HepG2 (cell line): ENCODE results near the gene ABI2. TPM values are rescaled to one million over a fixed set of nuclear protein-coding genes. Genes with fewer than 3 reads are reported as not detected.

Experiments used
- ATAC-seq: fragments of 200-7000 bp; cut with Tn5 transposase; 3 replicates; pipeline ENCODE4 v1.9.1; 2020; ENCODE audit warnings: mild to moderate bottlenecking, moderate library complexity
- BruUV-seq: library from RNA; stranded (reverse); fragments of 400-500 nt; replicated peaks from 2 replicates; lab custom pipeline; 2021; lab: Mats Ljungman, UMichigan
- CTCF ChIA-PET: fragments of 300-600 bp; formaldehyde crosslinking; extraction: SDS; loops from one replicate; lab custom pipeline; 2021; ENCODE audit warnings: low total read pairs, inconsistent platforms, low intra/inter-chr PET ratio; lab: Yijun Ruan, JAX
- POLR2A ChIA-PET: fragments of 350-600 bp; sonication (Branson Sonifier 250); formaldehyde crosslinking; loops from one replicate; lab custom pipeline; 2020; ENCODE audit warnings: antibody characterized with exemption, inconsistent platforms; lab: Yijun Ruan, JAX
- DNase-seq: peaks from one replicate; pipeline ENCODE4 v3.0.0-alpha.2; 2015; ENCODE audit warnings: low spot score
- FAIRE-seq: peaks from 3 replicates; lab custom pipeline; 2011; peaks lifted over from hg19 to GRCh38; lab: Jason Lieb, UNC
- H2AFZ ChIP-seq: one replicate; pipeline ENCODE4 v1.6.1; 2011; ENCODE audit warnings: low read length, inconsistent platforms
- H3K27ac ChIP-seq: fragments of 300-600 bp; 3 replicates; pipeline ENCODE4 v1.8.0; 2011; ENCODE audit warnings: mixed run types, mild to moderate bottlenecking, mixed read lengths, low read length, inconsistent platforms; ENCODE audit not compliant: insufficient read depth; ENCODE audit errors: extremely low read length
- H3K27me3 ChIP-seq, 2 experiments: fragments of 200-600 bp in 1 of 2; 2 replicates in 1 of 2; 3 replicates in 1 of 2; pipeline versions ENCODE4 v1.6.0 to v1.8.0; 2011; ENCODE audit warnings: low read length in 2 of 2, mild to moderate bottlenecking in 2 of 2, moderate library complexity in 2 of 2, inconsistent platforms in 1 of 2; ENCODE audit not compliant: insufficient read depth in 2 of 2, control insufficient read depth in 1 of 2
- H3K36me3 ChIP-seq, 2 experiments: fragments of 200-600 bp in 1 of 2; replicated peaks in 1 of 2; 2 replicates in 1 of 2; 3 replicates in 1 of 2; pipeline versions ENCODE4 v1.5.1 to v1.8.0; 2011; ENCODE audit warnings: low read length in 2 of 2, inconsistent platforms in 1 of 2; ENCODE audit not compliant: insufficient read depth in 2 of 2, control insufficient read depth in 1 of 2
- H3K4me1 ChIP-seq: 2 replicates; pipeline ENCODE4 v1.5.1; 2012; ENCODE audit warnings: low read length, inconsistent platforms; ENCODE audit not compliant: insufficient read depth
- H3K4me2 ChIP-seq: 2 replicates; pipeline ENCODE4 v1.6.0; 2011; ENCODE audit warnings: low read depth, low read length, inconsistent platforms
- H3K4me3 ChIP-seq, 3 experiments: fragments of 200-600 bp in 1 of 3; sonication (generic), shearing (Covaris generic) in 1 of 3; replicated peaks in 1 of 3; 2 replicates each; pipeline ENCODE4 v1.5.1; 2011 to 2016; ENCODE audit warnings: low read length in 3 of 3, inconsistent platforms in 2 of 3, low read depth in 2 of 3, mild to moderate bottlenecking in 2 of 3, control low read depth in 1 of 3, mixed read lengths in 1 of 3; ENCODE audit not compliant: insufficient read depth in 1 of 3
- H3K79me2 ChIP-seq: one replicate; pipeline ENCODE4 v1.6.1; 2011; ENCODE audit warnings: low read length, inconsistent platforms; ENCODE audit not compliant: insufficient read depth
- H3K9ac ChIP-seq: 2 replicates; pipeline ENCODE4 v1.6.0; 2011; ENCODE audit warnings: mild to moderate bottlenecking, low read depth, low read length, inconsistent platforms; ENCODE audit not compliant: insufficient read depth
- H3K9me3 ChIP-seq: 2 replicates; pipeline ENCODE4 v1.5.1; 2012; ENCODE audit warnings: mild to moderate bottlenecking, low read length
- H4K20me1 ChIP-seq: 2 replicates; pipeline ENCODE4 v1.6.0; 2011; ENCODE audit warnings: inconsistent platforms, mild to moderate bottlenecking, low read length, moderate library complexity; ENCODE audit not compliant: insufficient read depth
- CBFB ChIP-seq: sonication (generic); formaldehyde crosslinking; IDR thresholded peaks from 2 replicates; pipeline ENCODE4 v1.4.0; 2020; ENCODE audit warnings: missing genetic modification reagents
- CSRNP2 ChIP-seq: sonication (generic); formaldehyde crosslinking; conservative IDR thresholded peaks from 2 replicates; pipeline ENCODE4 v1.8.0; 2022; ENCODE audit warnings: low read depth, missing genetic modification reagents
- DRAP1 ChIP-seq: IDR thresholded peaks from 2 replicates; pipeline ENCODE4 v1.6.1; 2016; ENCODE audit warnings: missing genetic modification reagents, missing compliant biosample characterization
- HNRNPL ChIP-seq: fragments of 200-400 bp; formaldehyde crosslinking; IDR thresholded peaks from 2 replicates; pipeline ENCODE4 v1.6.1; 2017; ENCODE audit warnings: mild to moderate bottlenecking, low read depth, low read length
- MLLT10 ChIP-seq: sonication (generic); formaldehyde crosslinking; IDR thresholded peaks from 2 replicates; pipeline ENCODE4 v1.4.0; 2020; ENCODE audit warnings: missing genetic modification reagents
- PRDM15 ChIP-seq: sonication (generic); formaldehyde crosslinking; IDR thresholded peaks from 2 replicates; pipeline ENCODE4 v1.4.0; 2020; ENCODE audit warnings: missing genetic modification reagents
- ZBTB25 ChIP-seq: IDR thresholded peaks from 2 replicates; pipeline ENCODE4 v1.6.1; 2018; ENCODE audit warnings: missing genetic modification reagents
- ZNF251 ChIP-seq: sonication (generic); formaldehyde crosslinking; IDR thresholded peaks from 2 replicates; pipeline ENCODE4 v1.9.0; 2021; ENCODE audit warnings: mild to moderate bottlenecking, missing genetic modification reagents
- ZNF282 ChIP-seq: fragments of 450-650 bp; IDR thresholded peaks from 2 replicates; pipeline ENCODE4 v1.6.1; 2018; ENCODE audit not compliant: partially characterized antibody
- ZNF484 ChIP-seq: sonication (generic); formaldehyde crosslinking; IDR thresholded peaks from 2 replicates; pipeline ENCODE4 v1.5.1; 2020; ENCODE audit warnings: mild to moderate bottlenecking, low read depth, missing genetic modification reagents, borderline replicate concordance
- WGBS: methylation state at CpG from one replicate; pipeline ENCODE4 v1.1.6; 2017; ENCODE audit warnings: low lambda C conversion rate; 5-methylcytosine and 5-hydroxymethylcytosine counted together
- in situ Hi-C: cut with HindIII; loops from 2 replicates; pipeline ENCODE4 v1.10.0; 2017; ENCODE audit warnings: low pct_unique_long_range_greater_than_20kb; ENCODE audit not compliant: extremely low pct_ligation_motif_present
- intact Hi-C: fragments of 100-400 bp; cut with micrococcal nuclease; formaldehyde crosslinking; loops from one replicate; pipeline ENCODE4 v1.10.0; 2022; ENCODE audit not compliant: unreplicated experiment
- polyA plus RNA-seq, 8 experiments: library from polyadenylated mRNA; depleted of rRNA in 3 of 8; stranded (reverse) in 7 of 8; unstranded in 1 of 8; fragments of >200 nt; fragmentation: Illumina TruSeq in 4 of 8; extraction: Trizol in 4 of 8; gene quantifications; 2 replicates each; pipeline versions ENCODE4 v1.2.1 to v1.2.3, GENCODE V29; 2011 to 2016; ENCODE audit warnings: low read depth in 4 of 8, missing spikeins in 1 of 8, mixed read lengths in 1 of 8; ENCODE audit not compliant: insufficient read depth in 1 of 8
- total RNA-seq, 5 experiments: library from RNA; depleted of rRNA; stranded (reverse); fragments of >200 nt; fragmentation: Illumina TruSeq; extraction: Trizol; gene quantifications; 2 replicates each; pipeline ENCODE4 v1.2.3, GENCODE V29; 2016; ENCODE audit warnings: low read depth in 1 of 5

Gene ABI2
- total and polyA plus RNA-seq, 2 of the 13 experiments (the other 11 are each of a cell fraction or from before 2014, with no cell fraction given), result 28.4 to 32.4 TPM

GRCh38 chr2:203431391-203432185 lies 103.4 kb downstream of the ABI2 start:
- H3K79me2 ChIP-seq, result no peaks in the 10 kb centered on the region
- FAIRE-seq, result no peak
- BruUV-seq, result no TSS peak
- POLR2A ChIA-PET, result no interaction called here
- no peak for ATAC-seq
- H3K9me3 ChIP-seq, result no peaks in the 10 kb centered on the region
- no peak for TF ChIP-seq ZNF484 (CRISPR knock-in tag)
- no peak for TF ChIP-seq CBFB (CRISPR knock-in tag)
- no peak for TF ChIP-seq ZNF251 (CRISPR knock-in tag)
- TF ChIP-seq MLLT10 (CRISPR knock-in tag), result no peak
- TF ChIP-seq ZNF282, result no peak
- TF ChIP-seq HNRNPL, result no peak
- TF ChIP-seq PRDM15 (CRISPR knock-in tag), result no peak
- TF ChIP-seq CSRNP2 (CRISPR knock-in tag), result no peak
- no peak for TF ChIP-seq ZBTB25 (CRISPR knock-in tag)
- TF ChIP-seq DRAP1 (CRISPR knock-in tag), result no peak
- H4K20me1 ChIP-seq, result no peaks in the 10 kb centered on the region
- no peaks in the 10 kb centered on the region for H3K27me3 ChIP-seq
- no peak overlapping the region for H3K9ac ChIP-seq
- H3K27ac ChIP-seq, result no peak overlapping the region
- no peaks in the 10 kb centered on the region for H3K4me1 ChIP-seq
- no peak overlapping the region for H3K4me2 ChIP-seq
- intact Hi-C loops, result no loop called here
- 95% methylated on average over 5 of the region's 5 CpGs for whole genome bisulfite sequencing
- no peak overlapping the region for H2AFZ ChIP-seq
- H3K4me3 ChIP-seq, result no peak overlapping the region
- in situ Hi-C loops, result no loop called here
- CTCF ChIA-PET, result no interaction called here
- no peak for DNase-seq
- H3K36me3 ChIP-seq, result peaks cover 3 to 25% of the 10 kb centered on the region in 2 experiments
